GM12891 (cell line): ENCODE results near the gene AKAIN1.

Source experiments
- POLR2A ChIP-seq: IDR thresholded peaks from 2 replicates; pipeline ENCODE4 v1.6.1; 2011; ENCODE audit warnings: low read depth, low read length, control low read depth
- POLR2AphosphoS5 ChIP-seq: IDR thresholded peaks from 2 replicates; pipeline ENCODE4 v1.6.1; 2011; ENCODE audit warnings: low read depth, low read length, control low read depth
- SPI1 ChIP-seq: IDR thresholded peaks from 2 replicates; pipeline ENCODE4 v1.6.1; 2011; ENCODE audit warnings: low read depth, low read length, control low read depth

GRCh38 chr18:5152343-5153020, 44.6 kb downstream of the AKAIN1 start:
- TF ChIP-seq SPI1 = no peak
- no peak for TF ChIP-seq POLR2AphosphoS5
- TF ChIP-seq POLR2A = no peak
